Keratinocyte (primary cell): ENCODE measurements around the gene ATG10. TPM values are rescaled to one million over a fixed set of nuclear protein-coding genes. Genes with fewer than 3 reads are reported as not detected.

ENCODE experiments used
- DNase-seq: peaks from one replicate; pipeline ENCODE4 v3.0.0-alpha.2; 2011; ENCODE audit warnings: low read depth, missing footprints, low spot score
- FAIRE-seq: peaks from 2 replicates; lab custom pipeline; 2011; peaks lifted over from hg19 to GRCh38; lab: Jason Lieb, UNC
- H2AFZ ChIP-seq: 2 replicates; pipeline ENCODE4 v1.6.0; 2012; ENCODE audit warnings: low read length, control low read depth, inconsistent platforms; ENCODE audit not compliant: control insufficient read depth
- H3K27ac ChIP-seq: 2 replicates; pipeline ENCODE4 v1.5.1; 2011; ENCODE audit warnings: low read length; ENCODE audit not compliant: control insufficient read depth, insufficient read depth
- H3K27me3 ChIP-seq: 3 replicates; pipeline ENCODE4 v1.6.0; 2011; ENCODE audit warnings: low read length; ENCODE audit not compliant: control insufficient read depth, insufficient read depth; ENCODE audit errors: extremely low read depth
- H3K36me3 ChIP-seq, 2 experiments: 2 replicates in 1 of 2; 3 replicates in 1 of 2; pipeline ENCODE4 v1.5.1; 2011; ENCODE audit warnings: low read length in 2 of 2, mild to moderate bottlenecking in 1 of 2; ENCODE audit not compliant: control insufficient read depth in 2 of 2, insufficient read depth in 2 of 2; ENCODE audit errors: extremely low read depth in 1 of 2
- H3K4me1 ChIP-seq: 3 replicates; pipeline ENCODE4 v1.5.1; 2011; ENCODE audit warnings: low read length; ENCODE audit not compliant: control insufficient read depth, insufficient read depth; ENCODE audit errors: extremely low read depth
- H3K4me2 ChIP-seq: 3 replicates; pipeline ENCODE4 v1.6.0; 2011; ENCODE audit warnings: low read depth, low read length; ENCODE audit not compliant: control insufficient read depth, insufficient read depth; ENCODE audit errors: extremely low read depth
- H3K4me3 ChIP-seq, 3 experiments: fragments of 200-600 bp in 1 of 3; sonication (generic) in 1 of 3; 2 replicates in 2 of 3; 3 replicates in 1 of 3; pipeline ENCODE4 v1.5.1; 2011 to 2016; ENCODE audit warnings: low read length in 3 of 3, mild to moderate bottlenecking in 3 of 3, control low read depth in 2 of 3, inconsistent platforms in 1 of 3, low read depth in 1 of 3, mixed read lengths in 1 of 3, mixed run types in 1 of 3, moderate library complexity in 1 of 3; ENCODE audit not compliant: control insufficient read depth in 2 of 3, insufficient read depth in 2 of 3; ENCODE audit errors: extremely low read depth in 1 of 3
- H3K79me2 ChIP-seq: 2 replicates; pipeline ENCODE4 v1.6.0; 2012; ENCODE audit warnings: low read length; ENCODE audit not compliant: control insufficient read depth, insufficient read depth
- H3K9ac ChIP-seq: 3 replicates; pipeline ENCODE4 v1.6.0; 2011; ENCODE audit warnings: low read length; ENCODE audit not compliant: control insufficient read depth, insufficient read depth; ENCODE audit errors: extremely low read depth
- H3K9me1 ChIP-seq: 3 replicates; pipeline ENCODE4 v1.6.0; 2011; ENCODE audit warnings: low read length; ENCODE audit not compliant: control insufficient read depth, insufficient read depth; ENCODE audit errors: extremely low read depth
- H3K9me3 ChIP-seq: 2 replicates; pipeline ENCODE4 v1.5.1; 2012; ENCODE audit warnings: low read depth, low read length; ENCODE audit not compliant: control insufficient read depth
- H4K20me1 ChIP-seq: 3 replicates; pipeline ENCODE4 v1.6.0; 2011; ENCODE audit warnings: low read length; ENCODE audit not compliant: control insufficient read depth, insufficient read depth; ENCODE audit errors: extremely low read depth
- EZH2 ChIP-seq: IDR thresholded peaks from one replicate; pipeline ENCODE4 v1.6.1; 2012; ENCODE audit warnings: inconsistent platforms, mild to moderate bottlenecking, low read length, moderate library complexity
- dilution Hi-C: fragments of 300-500 bp; cut with MboI; formaldehyde crosslinking; loops from one replicate; pipeline ENCODE4 v1.7.0; 2020; ENCODE audit warnings: low sequenced_read_pairs; ENCODE audit not compliant: extremely low pct_ligation_motif_present
- polyA plus RNA-seq, 5 experiments: library from polyadenylated mRNA; depleted of rRNA in 3 of 5; stranded (reverse) in 3 of 5; stranded (forward) in 1 of 5; unstranded in 1 of 5; fragments of >200 nt; gene quantifications; 1 replicate in 1 of 5; 2 replicates in 3 of 5; 3 replicates in 1 of 5; pipeline versions ENCODE4 v1.2.1 to v1.2.3, GENCODE V29; 2011 to 2012; ENCODE audit warnings: missing spikeins in 2 of 5, low read depth in 1 of 5, low replicate concordance in 1 of 5
- TF ChIP-seq, protein P1 (sequence below), 3 experiments: IDR thresholded peaks in 1 of 3; conservative IDR thresholded peaks in 1 of 3; optimal IDR thresholded peaks in 1 of 3; 2 replicates in 2 of 3; 3 replicates in 1 of 3; pipeline versions ENCODE3 to v1.5.1; 2011; ENCODE audit warnings: low read length in 3 of 3, mild to moderate bottlenecking in 3 of 3, moderate library complexity in 2 of 3, control low read depth in 1 of 3, inconsistent platforms in 1 of 3; ENCODE audit not compliant: insufficient read depth in 2 of 3; ENCODE audit errors: extremely low read depth in 1 of 3

Gene ATG10
- polyA plus RNA-seq, 1 donor (not counting 4 experiments of a cell fraction or from before 2014, with no cell fraction given) = 5.4 TPM

DNA sequence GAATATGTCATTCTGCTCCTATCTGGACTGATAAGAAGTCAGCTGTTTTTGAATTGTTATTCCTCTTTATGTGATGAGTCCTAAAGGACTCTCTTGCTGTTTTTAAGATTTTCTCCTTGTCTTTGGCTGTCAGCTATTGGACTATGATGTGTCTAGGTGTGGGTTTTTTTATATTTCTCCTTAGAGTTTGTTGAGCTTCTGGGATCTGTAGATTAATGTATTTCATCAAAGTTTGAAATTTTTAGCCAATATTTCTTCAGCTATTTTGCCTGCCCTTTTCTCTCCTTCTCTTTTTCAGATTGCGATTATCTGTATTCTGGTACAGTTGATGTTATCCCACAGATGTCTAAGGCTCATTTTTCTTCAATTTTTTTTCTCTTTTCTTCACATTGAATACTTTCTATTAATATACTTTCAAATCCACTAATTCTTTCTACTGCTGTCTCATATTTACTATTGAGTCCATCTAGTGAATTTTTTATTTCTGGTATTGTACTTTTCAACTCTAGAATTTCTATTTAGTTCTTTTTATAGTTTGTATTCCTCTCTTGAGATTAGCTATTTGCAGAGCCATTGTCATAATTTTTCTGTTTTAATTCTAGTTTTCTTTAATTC lies 275.2 kb downstream of the ATG10 start:
- Histone ChIP-seq H3K27ac (no peak overlapping the region), H4K20me1 (no peaks in the 10 kb centered on the region), H3K4me1 (no peaks in the 10 kb centered on the region), H3K9ac (no peak overlapping the region), H3K36me3 (no peaks in the 10 kb centered on the region), H2AFZ (no peak overlapping the region), H3K4me3 (no peak overlapping the region), H3K4me2 (no peak overlapping the region), H3K9me1 (no peaks in the 10 kb centered on the region), H3K9me3 (no peaks in the 10 kb centered on the region), H3K79me2 (no peaks in the 10 kb centered on the region), H3K27me3 (no peaks in the 10 kb centered on the region)
- no peak for TF ChIP-seq EZH2
- TF ChIP-seq, protein P1, sequence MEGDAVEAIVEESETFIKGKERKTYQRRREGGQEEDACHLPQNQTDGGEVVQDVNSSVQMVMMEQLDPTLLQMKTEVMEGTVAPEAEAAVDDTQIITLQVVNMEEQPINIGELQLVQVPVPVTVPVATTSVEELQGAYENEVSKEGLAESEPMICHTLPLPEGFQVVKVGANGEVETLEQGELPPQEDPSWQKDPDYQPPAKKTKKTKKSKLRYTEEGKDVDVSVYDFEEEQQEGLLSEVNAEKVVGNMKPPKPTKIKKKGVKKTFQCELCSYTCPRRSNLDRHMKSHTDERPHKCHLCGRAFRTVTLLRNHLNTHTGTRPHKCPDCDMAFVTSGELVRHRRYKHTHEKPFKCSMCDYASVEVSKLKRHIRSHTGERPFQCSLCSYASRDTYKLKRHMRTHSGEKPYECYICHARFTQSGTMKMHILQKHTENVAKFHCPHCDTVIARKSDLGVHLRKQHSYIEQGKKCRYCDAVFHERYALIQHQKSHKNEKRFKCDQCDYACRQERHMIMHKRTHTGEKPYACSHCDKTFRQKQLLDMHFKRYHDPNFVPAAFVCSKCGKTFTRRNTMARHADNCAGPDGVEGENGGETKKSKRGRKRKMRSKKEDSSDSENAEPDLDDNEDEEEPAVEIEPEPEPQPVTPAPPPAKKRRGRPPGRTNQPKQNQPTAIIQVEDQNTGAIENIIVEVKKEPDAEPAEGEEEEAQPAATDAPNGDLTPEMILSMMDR (optimal IDR thresholded peaks at IDR 0.05 in 1 of 3, IDR thresholded peaks at IDR 0.05 in 1 of 3, conservative IDR thresholded peaks at IDR 0.05 in 1 of 3; ENCODE audit: extremely low read depth in 1 of 3, insufficient read depth in 2 of 3, low read length in 3 of 3) = no peak
- DNase-seq = no peak
- dilution Hi-C loops = no loop called here
- FAIRE-seq = no peak

DNA sequence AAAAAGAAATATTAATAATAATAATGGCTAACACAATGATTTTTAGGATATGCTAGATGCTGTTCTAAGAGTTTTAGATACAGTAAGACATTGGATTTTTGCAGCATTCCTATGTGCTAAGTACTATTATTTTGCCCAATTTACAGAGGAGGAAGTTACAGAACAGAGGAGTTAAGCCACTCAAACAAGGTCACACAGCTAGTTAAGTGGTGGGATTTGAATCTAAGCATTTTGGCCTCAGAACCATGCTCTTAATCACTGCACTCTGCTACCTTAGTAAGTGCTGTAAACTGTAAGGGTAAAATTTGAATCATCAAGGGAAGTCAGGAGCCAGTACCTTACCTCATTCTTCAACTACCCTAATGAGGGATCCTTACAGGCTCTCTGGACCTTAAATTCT lies 280.9 kb downstream of the ATG10 start:
- H3K4me3 ChIP-seq = no peak overlapping the region
- peaks cover 2% of the 10 kb centered on the region for H3K9me1 ChIP-seq
- no peak for TF ChIP-seq EZH2
- TF ChIP-seq, protein P1 (optimal IDR thresholded peaks at IDR 0.05 in 1 of 3, IDR thresholded peaks at IDR 0.05 in 1 of 3, conservative IDR thresholded peaks at IDR 0.05 in 1 of 3; ENCODE audit: extremely low read depth in 1 of 3, insufficient read depth in 2 of 3, low read length in 3 of 3) = no peak
- no peaks in the 10 kb centered on the region for H3K27me3 ChIP-seq
- no peak overlapping the region for H3K9ac ChIP-seq
- H3K4me1 ChIP-seq = no peaks in the 10 kb centered on the region
- H3K36me3 ChIP-seq = no peaks in the 10 kb centered on the region
- FAIRE-seq = no peak
- DNase-seq = no peak
- H3K4me2 ChIP-seq = no peak overlapping the region
- H2AFZ ChIP-seq = no peak overlapping the region
- no peaks in the 10 kb centered on the region for H4K20me1 ChIP-seq
- no peaks in the 10 kb centered on the region for H3K9me3 ChIP-seq
- H3K79me2 ChIP-seq = no peaks in the 10 kb centered on the region
- dilution Hi-C loops = no loop called here
- no peak overlapping the region for H3K27ac ChIP-seq
